NCI-H2029 (cell line): ENCODE data around the gene NHERF2.

Source experiments
- DNase-seq: peaks from one replicate; lab custom pipeline; 2025; lab: John Stamatoyannopoulos, UW

NHERF2 gene

GRCh38 chr16:1991135-1991551 lies 35.6 kb upstream of the NHERF2 start:
- no peak for DNase-seq

- no peak for DNase-seq
These were observed 35.1 kb upstream of the NHERF2 start for GRCh38 chr16:1991588-1991947.

GRCh38 chr16:1991948-1992703 lies 34.6 kb upstream of the NHERF2 start:
- no peak for DNase-seq

GRCh38 chr16:1992704-1993317 lies 33.9 kb upstream of the NHERF2 start:
- no peak for DNase-seq

GRCh38 chr16:1993731-1994131 lies 33.0 kb upstream of the NHERF2 start:
- peak; percentile 72 for DNase-seq

- no peak for DNase-seq
These were observed 29.0 kb upstream of the NHERF2 start for GRCh38 chr16:1997494-1998359.

GRCh38 chr16:1998360-1998835 lies 28.3 kb upstream of the NHERF2 start:
- no peak for DNase-seq

- no peak for DNase-seq
These were observed 27.6 kb upstream of the NHERF2 start for GRCh38 chr16:1998852-1999801.

GRCh38 chr16:1999866-2000514 lies 26.7 kb upstream of the NHERF2 start:
- no peak for DNase-seq

GRCh38 chr16:2001035-2001434 lies 25.7 kb upstream of the NHERF2 start:
- no peak for DNase-seq

- no peak for DNase-seq
These were observed 25.0 kb upstream of the NHERF2 start for GRCh38 chr16:2001456-2002355.

GRCh38 chr16:2002406-2003230 lies 24.1 kb upstream of the NHERF2 start:
- no peak for DNase-seq

- no peak for DNase-seq
These were observed 23.4 kb upstream of the NHERF2 start for GRCh38 chr16:2003231-2003826.

GRCh38 chr16:2003827-2004641 lies 22.7 kb upstream of the NHERF2 start:
- DNase-seq, result peak; percentile 87

- DNase-seq, result no peak
These were observed 21.7 kb upstream of the NHERF2 start for GRCh38 chr16:2004795-2005517.

- no peak for DNase-seq
These were observed 21.1 kb upstream of the NHERF2 start for GRCh38 chr16:2005646-2006045.

GRCh38 chr16:2006317-2006716 lies 20.4 kb upstream of the NHERF2 start:
- no peak for DNase-seq
